Karpas-422 (cell line): ENCODE data around the gene CDKL2. TPM values are rescaled to one million over a fixed set of nuclear protein-coding genes. Genes with fewer than 3 reads are reported as not detected.

Experiments used
- DNase-seq: peaks from one replicate; pipeline ENCODE4 v3.0.0-alpha.2; 2015
- H2AFZ ChIP-seq: fragments of 200-600 bp; sonication (generic); 2 replicates; pipeline ENCODE4 v1.6.1; 2014; ENCODE audit warnings: antibody characterized with exemption, low read length, mixed read lengths
- H3K27ac ChIP-seq: fragments of 200-600 bp; sonication (generic); 2 replicates; pipeline ENCODE4 v1.5.1; 2014; ENCODE audit warnings: mild to moderate bottlenecking, low read length, moderate library complexity
- H3K27me3 ChIP-seq: fragments of 200-600 bp; sonication (generic); 2 replicates; pipeline ENCODE4 v1.6.1; 2014; ENCODE audit warnings: low read length, mixed read lengths
- H3K36me3 ChIP-seq: fragments of 200-600 bp; sonication (generic); 2 replicates; pipeline ENCODE4 v1.6.1; 2014; ENCODE audit warnings: low read length, mixed read lengths; ENCODE audit not compliant: insufficient read depth
- H3K4me1 ChIP-seq: fragments of 200-600 bp; sonication (generic); 2 replicates; pipeline ENCODE4 v1.6.1; 2014; ENCODE audit warnings: mild to moderate bottlenecking, low read length, mixed read lengths
- H3K4me2 ChIP-seq: fragments of 200-600 bp; sonication (generic); 2 replicates; pipeline ENCODE4 v1.6.1; 2014; ENCODE audit warnings: low read length, low read depth, mild to moderate bottlenecking; ENCODE audit not compliant: poor library complexity, severe bottlenecking
- H3K4me3 ChIP-seq: fragments of 200-600 bp; sonication (generic); 2 replicates; pipeline ENCODE4 v1.5.1; 2014; ENCODE audit warnings: mild to moderate bottlenecking, antibody characterized with exemption, low read length, mixed read lengths
- H3K79me2 ChIP-seq: fragments of 200-600 bp; sonication (generic); 2 replicates; pipeline ENCODE4 v1.6.1; 2014; ENCODE audit warnings: mild to moderate bottlenecking, low read length, mixed read lengths
- H3K9ac ChIP-seq: fragments of 200-600 bp; sonication (generic); 2 replicates; pipeline ENCODE4 v1.6.0; 2014; ENCODE audit warnings: low read length
- H3K9me2 ChIP-seq: fragments of 200-600 bp; sonication (generic), shearing (Covaris generic); replicated peaks from 2 replicates; pipeline ENCODE4 v1.6.0; 2014; ENCODE audit warnings: mild to moderate bottlenecking, low read length, moderate library complexity; ENCODE audit not compliant: insufficient read depth
- H3K9me3 ChIP-seq: fragments of 300-700, 200-600 bp; sonication (generic); 2 replicates; pipeline ENCODE4 v1.6.1; 2014; ENCODE audit warnings: low read length, mixed read lengths
- H4K20me1 ChIP-seq: fragments of 200-600 bp; sonication (generic); 2 replicates; pipeline ENCODE4 v1.6.1; 2014; ENCODE audit warnings: mild to moderate bottlenecking, antibody characterized with exemption, low read length, low read depth; ENCODE audit not compliant: insufficient read depth
- total RNA-seq: library from RNA; depleted of rRNA; stranded (reverse); fragments of >200 nt; shearing (Covaris generic); gene quantifications from 2 replicates; pipeline ENCODE4 v1.2.3, GENCODE V29; 2014; ENCODE audit warnings: low replicate concordance

CDKL2 gene
- total RNA-seq, 1 experiment from 2014 or later, result 0.11 TPM

DNA sequence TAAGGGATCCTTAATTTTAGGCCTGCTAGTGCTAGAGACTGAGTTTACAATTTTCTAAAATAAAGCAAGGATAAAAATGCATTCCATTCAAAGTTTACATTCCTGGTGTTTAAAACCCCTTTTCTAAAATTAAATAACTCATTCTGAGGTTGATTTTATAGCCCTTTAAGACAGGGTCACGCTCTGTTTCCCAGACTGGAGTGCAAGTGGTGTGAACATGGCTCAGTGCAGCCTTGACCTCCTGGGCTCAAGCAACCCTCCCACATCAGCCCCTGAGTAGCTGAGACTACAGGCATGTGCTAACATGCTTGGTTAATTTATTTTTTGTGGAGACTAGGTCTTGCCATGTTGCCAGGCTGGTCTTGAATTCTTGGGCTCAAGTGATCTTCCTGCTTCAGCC lies 6.8 kb upstream of the CDKL2 start:
- no peaks in the 10 kb centered on the region for H3K9me3 ChIP-seq
- DNase-seq, result no peak
- H3K4me3 ChIP-seq, result no peak overlapping the region
- H3K4me2 ChIP-seq, result no peak overlapping the region
- no peak overlapping the region for H3K27ac ChIP-seq
- H3K4me1 ChIP-seq, result no peaks in the 10 kb centered on the region
- no peaks in the 10 kb centered on the region for H3K9me2 ChIP-seq
- no peaks in the 10 kb centered on the region for H4K20me1 ChIP-seq
- no peak overlapping the region for H3K9ac ChIP-seq
- no peaks in the 10 kb centered on the region for H3K36me3 ChIP-seq
- H3K27me3 ChIP-seq, result no peaks in the 10 kb centered on the region
- H2AFZ ChIP-seq, result no peak overlapping the region
- no peaks in the 10 kb centered on the region for H3K79me2 ChIP-seq

DNA sequence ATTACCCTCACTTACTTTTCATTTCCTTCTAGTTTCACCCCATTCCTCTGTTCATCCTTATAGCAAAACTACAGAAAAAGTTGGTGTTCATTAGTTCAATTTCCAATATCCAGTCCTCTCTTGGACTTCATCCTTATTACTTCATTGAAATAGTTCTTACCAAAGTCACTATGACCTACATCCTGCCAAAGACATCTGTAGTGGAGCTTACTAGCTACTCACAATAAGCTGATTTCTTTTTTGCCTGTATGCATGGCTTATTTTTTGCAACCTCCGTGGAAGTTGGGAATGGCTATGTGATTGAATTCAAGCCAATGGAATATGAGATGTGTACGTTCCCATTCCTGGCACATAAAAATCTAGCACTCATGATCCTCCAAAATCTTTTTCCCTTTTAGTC lies 4.6 kb upstream of the CDKL2 start:
- no peak for DNase-seq
- Histone ChIP-seq H3K27me3 (no peaks in the 10 kb centered on the region), H3K9me3 (no peaks in the 10 kb centered on the region), H3K36me3 (no peaks in the 10 kb centered on the region), H3K4me1 (peaks cover 8% of the 10 kb centered on the region), H3K9me2 (no peaks in the 10 kb centered on the region), H3K79me2 (no peaks in the 10 kb centered on the region), H3K27ac (no peak overlapping the region), H2AFZ (no peak overlapping the region), H3K9ac (no peak overlapping the region), H4K20me1 (no peaks in the 10 kb centered on the region), H3K4me3 (no peak overlapping the region), H3K4me2 (no peak overlapping the region)

DNA sequence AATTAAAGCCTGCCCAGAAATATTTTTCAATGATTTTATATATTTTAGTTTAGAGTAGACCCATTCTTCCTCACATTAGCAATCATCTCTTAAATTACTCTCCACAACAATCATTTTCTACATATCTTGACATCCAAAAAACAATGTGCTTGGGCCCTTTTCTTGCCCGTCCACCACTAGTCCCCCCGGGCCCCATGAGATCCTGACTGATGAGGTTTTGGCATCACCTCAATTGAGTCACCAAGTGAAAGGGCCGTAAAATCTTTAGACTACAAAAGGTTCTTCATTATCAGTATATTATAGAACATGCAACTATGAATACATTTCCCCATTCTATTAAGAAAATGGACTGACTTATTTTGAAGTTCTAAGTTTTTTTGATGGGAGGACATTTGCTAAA lies 4.0 kb upstream of the CDKL2 start:
- Histone ChIP-seq H2AFZ (no peak overlapping the region), H3K4me2 (no peak overlapping the region), H3K79me2 (no peaks in the 10 kb centered on the region), H3K9ac (no peak overlapping the region), H3K27me3 (no peaks in the 10 kb centered on the region), H3K36me3 (no peaks in the 10 kb centered on the region), H3K9me2 (no peaks in the 10 kb centered on the region), H3K27ac (no peak overlapping the region), H3K4me1 (peaks cover 8% of the 10 kb centered on the region), H3K4me3 (no peak overlapping the region), H4K20me1 (no peaks in the 10 kb centered on the region), H3K9me3 (no peaks in the 10 kb centered on the region)
- DNase-seq, result no peak

DNA sequence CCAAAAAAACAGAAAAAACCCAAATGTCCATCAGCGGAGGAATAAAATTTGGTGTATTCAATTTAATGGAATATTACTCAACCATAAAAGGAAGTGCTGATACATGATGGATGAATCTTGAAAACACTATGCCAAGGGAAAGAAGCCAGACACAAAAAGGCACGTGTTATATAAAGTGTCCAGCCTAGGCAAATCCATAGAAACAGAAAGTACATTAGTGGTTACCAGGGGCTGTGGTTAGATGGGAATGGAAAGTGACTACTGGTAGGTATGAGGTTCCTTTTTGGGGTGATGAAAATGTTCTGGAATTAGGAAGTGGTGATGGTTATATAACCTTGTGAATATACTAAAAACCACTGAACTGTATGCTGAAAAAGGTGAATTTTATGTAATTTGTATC lies 3.5 kb upstream of the CDKL2 start:
- Histone ChIP-seq H2AFZ (no peak overlapping the region), H3K9me2 (no peaks in the 10 kb centered on the region), H3K4me1 (peaks cover 8% of the 10 kb centered on the region), H3K36me3 (no peaks in the 10 kb centered on the region), H3K4me2 (no peak overlapping the region), H3K27me3 (no peaks in the 10 kb centered on the region), H3K9me3 (no peaks in the 10 kb centered on the region), H3K27ac (no peak overlapping the region), H3K4me3 (no peak overlapping the region), H4K20me1 (no peaks in the 10 kb centered on the region), H3K79me2 (no peaks in the 10 kb centered on the region), H3K9ac (no peak overlapping the region)
- no peak for DNase-seq

DNA sequence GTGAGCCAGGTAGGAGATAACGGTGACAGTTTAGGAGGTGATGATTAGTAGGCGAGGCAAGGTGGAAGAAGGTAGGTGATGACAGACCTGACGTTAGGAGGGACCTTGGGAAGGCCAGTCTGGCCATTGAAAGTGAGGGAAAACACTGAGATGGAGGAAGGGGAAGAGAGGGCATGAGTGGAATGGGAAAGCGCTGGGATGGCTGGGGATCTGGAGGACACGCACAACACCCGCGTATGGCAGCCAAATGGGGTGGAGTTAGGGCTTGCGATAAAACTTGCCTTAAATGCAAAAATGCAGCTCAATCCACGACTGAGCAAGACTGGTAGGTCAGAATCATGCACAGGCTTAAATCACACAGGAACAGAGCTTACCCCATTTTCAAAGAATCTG lies 605 bp upstream of the CDKL2 start:
- Histone ChIP-seq H3K9ac (no peak overlapping the region), H3K27me3 (no peaks in the 10 kb centered on the region), H4K20me1 (no peaks in the 10 kb centered on the region), H3K4me3 (peak overlapping the region; percentile 58; the same call in 1 of the 2 replicates), H2AFZ (no peak overlapping the region), H3K4me1 (peaks cover 8% of the 10 kb centered on the region), H3K4me2 (peak overlapping the region; percentile 52), H3K27ac (no peak overlapping the region), H3K36me3 (no peaks in the 10 kb centered on the region), H3K79me2 (no peaks in the 10 kb centered on the region), H3K9me3 (no peaks in the 10 kb centered on the region), H3K9me2 (no peaks in the 10 kb centered on the region)
- DNase-seq, result no peak

DNA sequence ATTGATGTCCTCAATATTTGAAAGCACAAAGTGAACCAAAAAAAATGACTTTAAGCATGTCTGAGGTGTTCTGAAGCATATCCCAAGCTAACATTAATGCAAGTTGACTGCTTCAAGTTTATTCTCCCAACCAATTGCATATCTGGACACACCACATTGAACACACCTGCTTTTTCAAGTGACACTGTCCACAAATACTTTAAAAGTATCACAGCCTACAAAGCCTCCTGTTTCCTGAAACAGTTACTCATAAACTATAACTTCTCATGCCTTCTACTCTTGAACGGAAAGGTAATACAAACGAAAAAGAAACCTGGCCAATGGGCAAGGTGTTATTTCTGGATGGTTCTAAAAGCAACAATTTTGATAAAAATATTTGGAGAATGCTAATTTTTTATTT lies 1.1 kb downstream of the CDKL2 start:
- H2AFZ ChIP-seq, result no peak overlapping the region
- no peak overlapping the region for H3K4me2 ChIP-seq
- H3K4me3 ChIP-seq, result no peak overlapping the region
- no peak for DNase-seq
- no peaks in the 10 kb centered on the region for H4K20me1 ChIP-seq
- H3K9me2 ChIP-seq, result no peaks in the 10 kb centered on the region
- no peak overlapping the region for H3K9ac ChIP-seq
- H3K79me2 ChIP-seq, result no peaks in the 10 kb centered on the region
- H3K9me3 ChIP-seq, result no peaks in the 10 kb centered on the region
- no peaks in the 10 kb centered on the region for H3K36me3 ChIP-seq
- no peak overlapping the region for H3K27ac ChIP-seq
- H3K27me3 ChIP-seq, result no peaks in the 10 kb centered on the region
- H3K4me1 ChIP-seq, result peaks cover 8% of the 10 kb centered on the region

DNA sequence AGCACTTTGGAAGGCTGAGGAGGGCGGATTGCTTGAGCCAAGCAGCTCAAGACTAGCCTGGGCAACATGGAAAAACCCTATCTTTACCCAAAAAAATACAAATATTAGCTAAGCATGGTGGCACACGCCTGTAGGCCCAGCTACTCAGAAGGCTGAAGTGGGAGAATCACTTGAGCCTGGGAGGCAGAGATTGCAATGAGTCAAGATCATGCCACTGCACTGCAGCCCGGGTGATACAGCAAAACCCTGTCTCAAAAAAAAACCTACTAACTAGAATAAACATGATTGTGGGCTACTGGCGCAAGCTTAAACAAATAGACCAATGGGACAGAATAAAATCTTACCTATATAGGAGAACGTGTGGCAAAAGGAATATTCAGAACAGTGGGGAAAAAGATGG lies 7.3 kb downstream of the CDKL2 start:
- Histone ChIP-seq H3K36me3 (no peaks in the 10 kb centered on the region), H3K4me1 (no peaks in the 10 kb centered on the region), H3K27me3 (no peaks in the 10 kb centered on the region)

DNA sequence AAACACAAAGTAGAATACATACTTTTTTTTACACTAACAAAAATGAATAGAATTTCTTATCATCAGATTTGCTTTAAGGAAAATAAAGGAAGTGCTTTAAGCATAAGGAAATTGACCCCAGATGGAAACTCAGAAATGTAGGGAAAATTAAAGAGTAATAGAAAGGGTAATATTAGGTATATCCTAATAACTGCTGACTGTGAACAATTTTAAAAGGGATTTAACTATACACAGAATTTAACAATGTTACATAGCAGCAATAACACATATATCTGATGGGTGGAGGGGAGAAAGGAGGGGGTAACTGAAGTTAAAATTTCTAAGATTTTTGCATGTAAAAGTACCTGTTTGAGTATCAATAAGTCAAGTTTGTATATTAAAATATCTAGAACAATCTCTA lies 8.6 kb downstream of the CDKL2 start:
- no peaks in the 10 kb centered on the region for H3K27me3 ChIP-seq
- H3K79me2 ChIP-seq, result no peaks in the 10 kb centered on the region
- H3K9me3 ChIP-seq, result no peaks in the 10 kb centered on the region
- no peak overlapping the region for H3K27ac ChIP-seq
- H3K4me2 ChIP-seq, result no peak overlapping the region
- no peak overlapping the region for H2AFZ ChIP-seq
- H3K36me3 ChIP-seq, result no peaks in the 10 kb centered on the region
- no peak for DNase-seq
- no peak overlapping the region for H3K9ac ChIP-seq
- no peaks in the 10 kb centered on the region for H4K20me1 ChIP-seq
- H3K4me1 ChIP-seq, result no peaks in the 10 kb centered on the region
- no peak overlapping the region for H3K4me3 ChIP-seq
- no peaks in the 10 kb centered on the region for H3K9me2 ChIP-seq

More for the DNA sequence above, 7.3 kb downstream of the CDKL2 start:
- H4K20me1 ChIP-seq, result no peaks in the 10 kb centered on the region
- H3K4me2 ChIP-seq, result no peak overlapping the region
- no peak for DNase-seq
- H3K27ac ChIP-seq, result no peak overlapping the region
- no peak overlapping the region for H3K9ac ChIP-seq
- no peaks in the 10 kb centered on the region for H3K9me3 ChIP-seq
- no peaks in the 10 kb centered on the region for H3K79me2 ChIP-seq
- no peak overlapping the region for H2AFZ ChIP-seq
- H3K4me3 ChIP-seq, result no peak overlapping the region
- no peaks in the 10 kb centered on the region for H3K9me2 ChIP-seq

DNA sequence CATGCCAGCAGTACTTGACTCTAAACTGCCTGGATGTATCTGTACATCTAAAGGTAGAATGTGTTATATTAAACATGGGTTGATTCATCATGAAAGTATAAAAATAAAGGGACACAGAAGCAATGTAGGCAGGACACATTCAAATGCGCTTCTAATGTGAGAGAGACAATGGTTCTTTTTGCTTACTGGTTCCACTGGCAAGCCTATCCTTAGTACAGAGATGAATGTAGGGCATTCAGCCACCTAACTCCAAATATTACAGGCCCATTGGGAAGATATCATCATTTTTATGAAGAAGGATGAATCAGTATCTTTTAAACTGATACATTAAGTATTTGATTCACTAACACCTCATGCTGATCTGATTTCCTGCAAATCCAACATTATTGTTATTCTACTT lies 18.0 kb downstream of the CDKL2 start:
- H3K27ac ChIP-seq, result no peak overlapping the region
- H3K27me3 ChIP-seq, result no peaks in the 10 kb centered on the region
- no peak overlapping the region for H3K4me2 ChIP-seq
- no peaks in the 10 kb centered on the region for H3K79me2 ChIP-seq
- no peak overlapping the region for H3K9ac ChIP-seq
- no peaks in the 10 kb centered on the region for H3K4me1 ChIP-seq
- H3K9me2 ChIP-seq, result no peaks in the 10 kb centered on the region
- H4K20me1 ChIP-seq, result no peaks in the 10 kb centered on the region
- H3K9me3 ChIP-seq, result no peaks in the 10 kb centered on the region
- no peak overlapping the region for H3K4me3 ChIP-seq
- no peak for DNase-seq
- no peaks in the 10 kb centered on the region for H3K36me3 ChIP-seq
- H2AFZ ChIP-seq, result no peak overlapping the region
